GM19238 (cell line): ENCODE measurements around the gene KRT86.
"Not testable (repeated sequence)": the region's sequence is repeated elsewhere in the genome, so short reads cannot be mapped to it uniquely, and the experiment has no call there.

Source experiments
- DNase-seq: peaks from one replicate; pipeline ENCODE4 v3.0.0; 2011; ENCODE audit warnings: low spot score; ENCODE audit not compliant: insufficient read length

KRT86 gene

GRCh38 chr12:52238916-52239646 lies 35.4 kb upstream of the KRT86 start:
- DNase-seq, result no peak

GRCh38 chr12:52239767-52240166 lies 34.7 kb upstream of the KRT86 start:
- no peak for DNase-seq

- not testable (repeated sequence) for DNase-seq
Observed at GRCh38 chr12:52240247-52240646, 34.2 kb upstream of the KRT86 start.

- DNase-seq, result no peak
Observed at GRCh38 chr12:52241205-52241842, 33.1 kb upstream of the KRT86 start.

- DNase-seq, result no peak
Observed at GRCh38 chr12:52242442-52243258, 31.8 kb upstream of the KRT86 start.

GRCh38 chr12:52243259-52243855 lies 31.1 kb upstream of the KRT86 start:
- DNase-seq, result no peak

GRCh38 chr12:52243856-52244614 lies 30.4 kb upstream of the KRT86 start:
- peak; percentile 87 for DNase-seq

GRCh38 chr12:52244615-52244994 lies 29.8 kb upstream of the KRT86 start:
- peak; percentile 30 for DNase-seq

- DNase-seq, result no peak
Observed at GRCh38 chr12:52245259-52245961, 29.0 kb upstream of the KRT86 start.

GRCh38 chr12:52245962-52246569 lies 28.4 kb upstream of the KRT86 start:
- no peak for DNase-seq

- DNase-seq, result no peak
Observed at GRCh38 chr12:52246720-52247621, 27.5 kb upstream of the KRT86 start.

GRCh38 chr12:52247622-52248540 lies 26.6 kb upstream of the KRT86 start:
- DNase-seq, result no peak

- no peak for DNase-seq
Observed at GRCh38 chr12:52248541-52249461, 25.6 kb upstream of the KRT86 start.

- DNase-seq, result no peak
Observed at GRCh38 chr12:52249511-52250047, 24.9 kb upstream of the KRT86 start.

- no peak for DNase-seq
Observed at GRCh38 chr12:52250048-52250990, 24.1 kb upstream of the KRT86 start.
